Eye (tissue), 1 donor: ENCODE measurements around the gene TANGO2.

Source experiments
- DNase-seq: peaks from one replicate; pipeline ENCODE4 v3.0.0-alpha.2; 2015

Gene TANGO2

DNA sequence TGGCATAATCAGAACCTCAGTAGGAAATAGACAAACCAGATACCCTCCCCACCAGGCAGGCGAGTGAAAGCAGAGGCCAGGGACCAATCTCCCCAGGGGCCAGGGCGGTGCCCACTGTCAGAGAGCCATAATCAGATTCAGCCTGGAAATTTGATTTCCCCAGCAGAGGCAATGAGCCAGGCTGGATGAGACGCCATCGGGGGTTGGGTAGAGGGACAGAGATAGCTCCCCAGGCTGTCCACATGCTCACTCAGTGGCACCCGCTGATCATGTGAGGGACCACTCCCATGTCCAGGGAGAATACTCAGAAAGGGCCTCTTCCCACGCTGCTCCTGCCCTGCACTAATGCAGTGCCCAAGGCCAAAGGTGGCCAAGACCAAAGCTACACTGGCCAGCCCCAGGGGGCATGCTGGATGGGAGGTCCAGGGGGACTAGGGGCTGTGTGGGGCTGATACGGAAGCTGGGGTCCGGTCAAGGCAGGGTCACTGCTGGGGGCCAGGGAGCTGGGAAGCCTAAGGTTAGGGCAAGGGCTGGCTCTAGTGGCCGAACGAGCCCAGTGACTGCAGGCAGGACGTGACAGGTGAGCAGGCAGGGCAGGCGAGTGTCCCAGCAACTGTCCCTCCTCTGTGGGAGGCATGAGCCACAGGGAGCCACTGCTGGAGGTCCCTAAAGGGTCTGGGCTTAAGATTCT is 24.1 kb upstream of the TANGO2 start:
- no peak for DNase-seq

DNA sequence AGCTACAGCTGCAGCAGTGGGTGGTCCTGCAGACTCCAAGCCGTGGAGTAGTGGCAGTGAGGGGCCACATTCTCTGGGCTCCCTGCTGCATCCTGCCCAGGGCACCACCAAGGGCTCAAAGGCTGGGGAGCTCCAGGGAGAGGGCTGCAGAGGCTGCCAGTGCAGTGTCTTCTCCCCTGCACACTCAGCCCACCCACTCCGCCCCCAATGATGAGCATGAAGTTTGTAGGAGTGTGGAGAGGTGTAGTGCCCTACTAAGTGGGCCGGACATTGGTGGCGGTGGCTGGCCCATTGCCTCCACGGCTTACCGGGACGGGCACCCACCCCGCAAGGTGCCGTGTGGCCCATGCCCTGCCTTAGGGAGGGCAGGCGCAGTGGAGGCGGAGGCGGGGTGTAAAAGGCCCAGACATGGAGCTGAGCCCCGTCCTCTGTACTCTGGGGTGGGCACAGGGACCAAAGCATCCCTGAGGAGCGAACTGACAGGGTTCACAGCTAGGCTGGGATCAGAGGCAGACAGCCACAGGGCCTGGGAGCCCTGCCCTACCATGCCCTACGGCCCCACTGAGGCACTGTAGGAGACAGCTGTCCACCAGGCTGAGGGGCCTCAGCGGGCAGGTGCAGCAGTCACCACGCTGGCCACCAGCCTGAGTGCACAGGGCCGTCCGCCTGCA is 23.2 kb upstream of the TANGO2 start:
- no peak for DNase-seq

DNA sequence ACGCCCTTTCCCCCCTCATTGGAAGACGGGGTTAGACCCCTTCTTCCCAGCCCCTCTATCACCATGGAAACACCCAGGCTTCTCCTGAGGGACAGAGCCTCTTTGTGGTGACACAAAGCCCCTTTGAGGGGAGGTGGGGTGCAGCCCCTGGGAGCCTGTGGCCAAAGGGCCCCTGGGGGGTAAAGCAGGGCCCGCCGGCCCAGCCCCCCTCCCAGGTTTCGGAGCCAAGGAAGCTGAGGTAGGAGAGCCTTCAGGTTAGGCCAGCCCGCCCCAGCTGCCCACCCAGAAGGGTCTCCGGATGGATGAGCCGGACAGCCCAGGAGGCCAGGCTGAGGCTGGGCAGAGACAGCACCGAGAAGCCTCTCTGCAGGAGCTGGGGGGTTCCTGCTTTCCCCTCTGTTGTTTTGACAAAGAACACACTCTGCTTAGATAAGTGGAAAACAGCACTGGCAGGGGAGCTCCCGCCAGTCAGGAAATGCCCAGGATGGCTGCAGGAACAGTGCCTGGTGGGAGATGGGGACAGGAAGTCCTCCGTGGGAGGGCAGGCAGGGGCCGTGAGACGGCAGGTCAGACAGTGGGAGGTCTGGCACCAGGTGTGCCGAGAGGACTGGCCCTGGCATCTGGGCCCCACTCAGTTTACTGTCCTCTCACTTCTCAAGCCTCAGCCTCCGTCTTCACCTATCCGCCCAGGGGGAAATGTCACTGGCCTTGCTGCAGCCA is 22.5 kb upstream of the TANGO2 start:
- DNase-seq = peak; percentile 87

DNA sequence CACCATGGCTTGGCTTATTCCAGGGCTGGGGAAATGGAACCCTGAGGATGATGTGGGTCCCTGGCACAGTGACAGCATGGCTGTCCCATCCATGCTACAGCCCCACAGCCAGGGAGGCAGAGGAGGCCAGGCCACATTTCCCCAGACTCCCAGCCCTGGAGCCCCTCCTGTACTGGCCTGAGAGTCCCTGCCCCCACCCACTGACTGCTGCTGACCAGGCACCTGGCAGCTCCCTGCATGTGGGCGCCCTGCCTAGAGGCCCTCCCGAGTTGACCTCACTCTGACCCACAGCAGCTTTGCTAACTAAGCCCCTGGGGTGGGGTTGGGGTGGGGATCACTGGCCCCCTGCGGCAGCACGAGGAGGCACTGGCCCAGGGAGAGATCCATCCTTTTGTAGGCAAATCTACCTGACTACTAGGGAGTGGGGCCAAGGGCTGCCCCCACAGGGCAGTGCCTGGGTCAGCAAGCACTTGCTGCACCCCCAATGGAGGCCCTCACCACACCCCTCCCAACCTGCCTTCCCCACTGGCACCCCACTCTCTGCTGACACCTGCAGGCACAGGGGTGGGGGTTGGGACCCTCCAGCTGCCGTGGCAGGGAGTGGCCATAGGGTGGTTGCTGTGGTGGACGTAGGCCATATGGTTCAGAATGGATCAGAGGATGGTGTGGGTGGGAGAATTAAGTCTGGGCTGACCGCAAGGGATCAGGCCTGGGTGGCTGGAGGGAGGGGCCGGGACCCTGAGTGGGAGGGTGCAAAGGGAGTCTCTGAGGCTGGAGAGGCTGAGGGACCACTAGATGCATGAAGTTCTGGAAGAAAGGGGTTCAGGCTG is 21.7 kb upstream of the TANGO2 start:
- peak; percentile 25 for DNase-seq

DNA sequence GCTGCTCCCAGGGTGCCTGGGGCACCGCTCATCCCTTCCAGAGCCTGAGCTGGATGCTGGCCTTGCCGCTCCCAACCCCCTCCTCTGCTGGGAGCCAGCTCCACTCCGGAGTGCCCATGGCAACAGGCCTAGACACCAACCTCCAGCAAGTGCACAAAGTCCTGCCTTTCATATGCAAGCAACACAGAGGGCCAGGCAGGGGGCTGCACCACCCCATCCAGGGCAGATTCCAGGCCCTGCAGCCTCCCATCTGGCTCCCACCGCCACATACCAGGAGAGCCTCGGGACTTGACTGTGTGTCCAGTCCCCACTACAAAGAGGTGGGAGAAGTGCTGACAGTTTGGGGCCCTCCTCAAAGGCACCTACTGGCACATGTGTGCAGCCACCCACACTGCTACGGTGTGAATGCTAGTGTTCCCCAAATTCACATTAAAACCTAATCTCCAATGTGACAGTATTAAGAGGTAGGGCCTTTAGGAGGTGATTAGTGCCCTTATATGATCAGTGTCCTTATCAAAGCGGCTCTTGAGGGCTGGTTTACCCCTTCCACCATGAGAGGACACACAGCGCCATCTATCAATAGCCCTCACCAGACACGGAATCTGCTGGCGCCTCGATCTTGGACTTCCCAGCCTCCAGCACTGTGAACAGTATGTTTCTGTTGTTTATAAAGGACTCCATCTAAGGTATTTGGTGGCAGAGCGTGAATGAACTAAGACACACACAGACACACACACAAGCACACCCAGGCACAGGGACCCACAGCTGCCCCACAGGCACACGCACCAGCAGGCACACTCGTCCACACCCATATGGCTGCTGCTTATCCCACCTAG is 20.4 kb upstream of the TANGO2 start:
- peak; percentile 80 for DNase-seq

DNA sequence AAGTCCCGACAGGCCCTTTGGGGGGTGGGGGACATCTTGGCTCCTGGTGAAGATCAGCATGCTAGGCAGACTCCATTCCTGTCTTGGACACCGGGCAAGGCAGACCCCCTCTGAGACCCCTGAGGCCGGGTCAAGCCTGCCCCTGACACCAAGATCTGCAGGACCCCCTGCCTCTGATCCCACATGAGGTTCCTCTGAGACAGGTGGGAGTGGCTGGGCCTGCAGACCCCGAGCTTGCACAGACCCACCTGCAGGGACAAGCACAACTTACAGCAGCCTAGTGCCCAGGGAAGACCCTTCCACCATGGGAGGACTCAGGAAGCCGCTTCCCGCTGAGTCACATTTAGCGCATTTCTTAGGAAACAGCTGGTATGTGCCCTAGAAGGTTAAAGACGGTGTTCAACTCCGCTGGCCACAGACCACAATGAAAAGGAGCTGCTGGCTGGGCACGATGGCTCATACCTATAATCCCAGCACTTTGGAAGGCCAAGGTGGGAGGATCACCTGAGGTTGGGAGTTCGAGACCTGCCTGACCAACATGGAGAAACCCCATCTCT is 19.8 kb upstream of the TANGO2 start:
- DNase-seq = peak; percentile 16

DNA sequence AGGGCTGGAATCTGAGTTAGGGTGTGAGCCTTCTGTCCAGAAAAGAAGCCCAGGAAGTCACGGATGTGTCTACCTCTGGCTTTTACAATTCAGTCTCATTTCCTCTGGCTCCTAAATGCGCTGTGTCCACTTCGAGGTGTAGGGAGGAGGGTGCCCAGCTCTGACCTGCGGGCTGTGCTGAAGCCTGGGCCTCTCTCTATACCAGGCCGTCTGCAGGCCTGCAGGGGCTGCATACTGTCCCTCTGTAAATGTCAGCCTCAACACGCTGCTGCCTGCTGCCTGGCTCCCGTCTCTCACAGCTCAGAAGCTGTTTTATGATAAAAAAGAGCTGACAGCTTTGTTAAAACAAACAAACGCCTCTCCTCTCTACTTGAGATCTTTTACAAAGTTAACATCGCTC is 18.8 kb upstream of the TANGO2 start:
- no peak for DNase-seq

DNA sequence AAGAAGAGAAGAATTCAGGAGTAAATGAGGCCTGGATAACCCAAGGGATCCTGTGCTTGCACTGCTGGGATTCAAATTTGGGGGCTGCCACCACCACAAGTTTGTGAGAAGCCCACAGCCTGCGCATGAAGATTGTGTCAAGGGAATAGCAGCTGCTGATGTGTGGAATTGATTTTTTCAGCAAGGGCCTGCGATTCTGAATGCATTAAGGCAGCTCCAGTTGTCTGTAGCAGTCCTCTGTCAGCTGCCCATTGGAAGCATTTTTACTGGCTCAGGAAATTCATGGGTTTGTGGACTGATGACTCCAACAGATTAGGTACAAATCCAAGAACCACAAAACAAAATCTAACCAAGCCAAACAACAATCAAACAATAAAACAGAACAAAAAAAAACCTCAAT is 18.3 kb upstream of the TANGO2 start:
- DNase-seq = peak; percentile 65

DNA sequence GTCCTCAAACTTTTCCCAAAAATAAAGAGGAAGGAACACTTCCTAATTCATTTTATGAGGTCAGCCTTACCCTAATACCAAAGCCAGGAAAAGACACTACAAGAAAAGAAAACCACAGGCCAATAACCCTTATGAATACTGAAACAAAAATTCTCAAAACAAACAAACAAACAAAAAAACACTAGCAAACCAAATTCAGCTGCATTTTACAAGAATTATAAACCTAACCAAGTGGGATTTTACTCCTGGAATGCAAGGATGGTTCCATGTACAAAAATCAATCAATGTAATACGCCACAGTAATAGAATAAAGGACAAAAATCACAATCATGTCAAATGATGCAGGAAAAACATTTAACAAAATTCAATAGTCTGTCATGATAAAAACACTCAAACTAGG is 17.6 kb upstream of the TANGO2 start:
- peak; percentile 3 for DNase-seq

DNA sequence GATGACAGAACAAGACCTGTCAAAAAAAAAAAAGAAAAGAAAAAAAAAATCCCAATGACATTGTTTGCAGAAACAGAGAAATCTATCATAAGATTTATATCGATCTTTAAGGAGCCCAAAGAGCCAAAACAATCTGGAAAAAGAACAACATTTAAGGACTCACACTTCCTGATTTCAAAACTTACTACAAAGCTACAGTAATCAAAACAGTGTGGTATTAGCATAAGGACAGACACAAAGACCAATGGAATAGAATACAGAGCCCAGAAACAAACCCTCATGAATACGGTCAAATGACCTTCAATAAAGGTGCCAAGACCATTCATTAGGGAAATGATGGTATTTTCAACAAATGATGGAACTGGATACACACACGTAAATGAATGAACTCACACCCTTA is 16.4 kb upstream of the TANGO2 start:
- DNase-seq = no peak

DNA sequence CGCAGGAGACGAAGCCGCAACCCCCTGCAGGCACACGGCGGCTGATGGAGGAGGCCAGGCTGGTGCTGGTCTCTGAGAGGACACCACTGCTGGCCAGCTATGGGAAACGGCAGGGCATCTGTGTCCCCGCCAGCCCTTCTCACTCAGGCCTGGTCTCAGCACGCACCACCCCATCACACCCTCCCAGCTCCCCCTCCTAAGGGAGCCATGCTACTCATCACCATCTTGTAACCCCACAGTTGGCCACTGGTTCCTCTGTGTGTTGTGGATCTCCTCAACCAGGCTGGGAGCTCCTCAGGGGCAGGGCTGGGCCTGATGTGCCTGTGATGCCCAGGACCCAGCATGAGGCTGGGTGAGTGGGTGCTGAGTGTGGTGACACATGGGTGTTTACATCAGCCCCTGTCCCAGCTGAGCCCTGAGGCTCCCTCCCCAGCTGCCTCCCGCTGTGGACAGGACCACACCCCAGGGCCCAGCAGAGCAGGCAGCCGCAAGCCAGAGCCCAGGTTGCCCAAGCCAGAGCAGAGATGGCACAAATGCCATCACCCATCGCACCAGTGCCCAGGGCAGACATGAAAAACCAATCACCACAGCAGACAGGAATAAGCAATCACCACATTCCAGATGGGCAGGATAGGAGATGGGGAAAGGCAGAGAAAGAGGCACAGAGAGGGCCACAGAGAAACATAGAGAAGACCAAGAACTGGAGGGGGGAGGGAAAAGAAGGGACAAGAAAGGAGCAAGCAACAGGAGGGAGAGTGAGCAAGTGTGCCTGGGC is 12.5 kb upstream of the TANGO2 start:
- DNase-seq = no peak

DNA sequence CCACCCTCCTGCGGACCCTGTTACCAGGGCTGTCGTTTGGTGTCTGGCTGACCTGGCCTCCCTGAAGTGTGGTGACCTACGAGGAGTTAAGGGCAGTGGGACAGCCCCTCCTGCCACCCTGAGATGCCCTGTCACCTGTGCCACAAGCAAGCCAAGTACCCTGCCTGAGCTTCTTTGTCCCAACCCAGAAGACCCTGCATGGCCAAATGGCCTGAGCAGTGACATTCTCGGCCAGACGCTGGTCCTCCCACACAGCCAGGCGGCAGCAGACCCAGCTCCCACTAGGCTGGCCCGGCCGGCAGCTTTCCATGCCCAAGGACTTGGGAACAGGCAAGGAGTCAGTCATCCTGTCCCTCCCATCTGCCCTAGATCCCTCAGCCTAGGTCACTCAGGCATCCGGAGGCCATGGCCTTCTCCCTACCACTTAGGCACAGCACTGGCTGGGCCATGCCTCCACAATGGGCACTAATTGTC is 11.9 kb upstream of the TANGO2 start:
- DNase-seq = no peak

DNA sequence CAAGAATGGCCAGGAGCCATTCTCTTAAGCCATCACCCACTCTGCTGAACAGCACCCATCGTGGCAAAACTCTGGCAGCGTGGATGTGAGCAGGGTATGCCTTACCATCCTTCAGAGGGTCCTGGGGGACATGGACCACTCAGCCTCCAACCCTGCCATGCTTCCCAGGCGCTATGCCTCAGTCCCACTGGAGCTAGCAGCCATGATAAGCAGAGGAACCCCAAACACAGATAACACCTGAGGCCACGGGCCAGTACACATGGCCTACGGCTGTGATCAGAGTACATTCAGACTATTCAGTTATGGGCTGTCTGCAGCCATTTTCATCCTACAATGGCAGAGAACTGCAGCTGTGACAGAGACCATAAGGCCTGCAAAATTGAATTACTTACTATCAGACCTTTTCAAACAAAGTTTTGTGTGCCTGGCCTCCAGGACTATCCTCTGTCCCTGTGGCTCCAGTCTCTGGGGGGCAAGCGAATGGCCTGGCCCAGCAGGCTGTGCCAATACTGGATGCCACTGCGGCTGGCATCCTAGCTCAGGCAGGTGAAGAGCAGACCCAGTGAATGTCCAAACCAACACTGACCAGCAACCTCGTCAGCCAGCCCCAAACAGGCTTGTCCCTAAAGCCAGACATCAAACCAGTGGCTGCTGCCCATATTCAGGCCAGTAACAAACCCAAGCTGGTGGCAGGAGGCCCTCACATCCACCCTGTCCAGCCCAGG is 11.2 kb upstream of the TANGO2 start:
- DNase-seq = no peak

DNA sequence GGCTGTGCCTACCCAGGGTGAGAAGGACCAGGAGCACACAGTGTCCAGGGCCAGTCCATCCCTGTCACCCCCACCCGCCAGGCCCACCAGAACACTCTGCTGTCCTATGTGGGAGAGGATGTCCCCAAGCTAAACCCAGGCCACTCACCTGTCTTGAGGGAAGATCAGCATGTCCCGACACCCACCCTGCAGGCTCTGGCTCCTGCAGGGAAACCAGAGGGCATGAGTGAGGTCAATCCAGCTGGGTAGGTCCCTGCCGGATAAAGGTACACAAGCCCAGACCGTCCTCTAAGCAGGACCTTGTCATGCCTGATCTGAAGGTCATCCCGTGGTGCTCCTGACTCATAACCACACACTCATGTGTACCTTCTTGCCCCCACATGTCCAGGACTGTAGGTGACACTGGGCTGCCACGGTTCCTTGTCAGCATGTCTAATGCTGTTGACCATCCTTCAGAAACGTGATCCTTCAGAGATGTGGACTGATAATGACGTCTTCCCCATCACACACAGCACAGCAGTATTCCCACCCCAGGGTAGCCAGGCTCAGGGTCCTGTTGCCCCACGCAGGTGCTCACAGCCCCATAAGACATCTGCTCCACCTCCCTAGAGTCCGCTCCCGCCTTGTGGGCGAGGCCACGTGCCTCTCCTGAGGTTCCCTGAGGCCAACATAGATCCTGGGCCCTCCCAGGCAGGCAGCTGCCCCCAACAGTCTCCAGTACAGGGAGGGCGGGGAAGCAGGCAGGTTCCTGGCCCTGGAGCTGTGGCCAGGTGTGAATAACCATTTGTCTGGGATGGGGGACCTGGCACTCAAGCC is 10.4 kb upstream of the TANGO2 start:
- DNase-seq = no peak

DNA sequence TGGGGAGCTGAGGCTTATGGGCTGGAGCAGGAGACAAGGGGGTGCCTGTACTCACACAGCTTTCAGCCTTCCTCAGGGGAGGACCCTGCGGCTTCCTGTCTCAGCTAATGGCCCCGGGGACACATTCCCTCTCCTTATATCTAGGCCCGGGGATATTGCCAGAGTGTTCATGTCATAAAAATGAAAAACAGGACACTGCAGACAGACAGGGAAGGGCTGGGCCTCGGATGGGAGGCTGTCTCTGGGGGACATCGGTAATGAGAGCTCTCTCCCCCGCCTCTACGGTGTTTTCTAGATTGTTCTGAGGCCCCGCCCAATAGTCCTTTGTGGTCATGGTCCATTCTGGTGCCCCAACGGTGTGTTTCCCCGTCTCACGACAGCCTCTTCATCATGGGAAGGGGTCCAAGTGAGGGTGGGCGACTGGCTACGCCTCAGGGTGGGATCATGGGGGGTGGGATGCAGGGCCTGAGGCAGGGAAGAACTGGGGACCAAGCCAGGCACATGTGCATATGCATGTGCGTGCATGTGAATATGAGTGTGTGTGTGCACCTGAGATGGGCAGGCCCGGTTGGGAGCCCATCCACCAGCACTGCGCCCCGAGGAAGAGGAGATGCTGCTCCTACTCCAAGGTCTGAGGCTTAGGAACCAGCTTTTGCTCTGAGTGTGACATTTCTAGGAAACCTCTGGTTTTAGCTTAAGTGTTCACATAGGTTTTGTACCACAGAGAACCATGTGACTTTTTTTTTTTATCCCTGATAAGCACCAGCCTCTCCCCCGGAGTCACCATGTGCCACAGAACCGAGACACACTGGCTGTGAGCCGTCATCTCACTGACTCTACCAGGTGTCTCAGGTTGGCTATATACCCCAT is 9.6 kb upstream of the TANGO2 start:
- DNase-seq = no peak

DNA sequence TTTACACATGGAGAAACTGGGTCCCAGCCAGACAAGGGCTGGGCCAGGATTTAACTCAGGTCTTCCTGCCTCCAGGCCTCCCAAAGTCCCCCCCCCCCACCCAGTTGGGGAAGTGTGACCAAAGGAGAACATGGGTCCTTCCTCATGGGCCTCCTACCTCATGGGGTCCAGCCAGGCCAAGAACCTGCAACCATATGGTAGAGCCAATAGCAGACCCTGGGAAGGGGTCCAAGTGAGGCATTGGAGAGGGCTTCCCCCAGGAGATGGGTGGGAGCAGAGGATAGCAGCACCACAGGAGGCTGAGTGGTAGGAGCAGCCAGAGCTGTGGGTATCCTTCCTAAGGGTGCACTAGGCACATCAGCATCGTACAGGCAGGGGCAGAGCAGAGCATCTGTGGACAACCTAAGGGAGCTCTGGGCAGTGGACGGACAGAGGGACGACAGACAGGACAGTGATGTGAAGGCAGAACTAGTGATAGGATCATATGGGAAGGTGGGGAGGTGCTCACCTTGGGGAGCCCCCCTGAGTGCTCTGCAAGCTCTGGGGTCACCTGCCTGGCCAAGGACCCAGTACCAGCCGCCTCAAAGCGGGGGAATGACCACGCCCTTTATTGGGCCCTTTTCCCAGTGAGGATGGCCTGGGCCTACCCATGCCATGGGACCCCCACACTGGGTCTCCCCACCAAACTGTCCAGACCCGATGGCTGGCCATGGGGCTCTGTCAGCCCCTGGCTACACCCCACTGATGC is 8.7 kb upstream of the TANGO2 start:
- DNase-seq = no peak

DNA sequence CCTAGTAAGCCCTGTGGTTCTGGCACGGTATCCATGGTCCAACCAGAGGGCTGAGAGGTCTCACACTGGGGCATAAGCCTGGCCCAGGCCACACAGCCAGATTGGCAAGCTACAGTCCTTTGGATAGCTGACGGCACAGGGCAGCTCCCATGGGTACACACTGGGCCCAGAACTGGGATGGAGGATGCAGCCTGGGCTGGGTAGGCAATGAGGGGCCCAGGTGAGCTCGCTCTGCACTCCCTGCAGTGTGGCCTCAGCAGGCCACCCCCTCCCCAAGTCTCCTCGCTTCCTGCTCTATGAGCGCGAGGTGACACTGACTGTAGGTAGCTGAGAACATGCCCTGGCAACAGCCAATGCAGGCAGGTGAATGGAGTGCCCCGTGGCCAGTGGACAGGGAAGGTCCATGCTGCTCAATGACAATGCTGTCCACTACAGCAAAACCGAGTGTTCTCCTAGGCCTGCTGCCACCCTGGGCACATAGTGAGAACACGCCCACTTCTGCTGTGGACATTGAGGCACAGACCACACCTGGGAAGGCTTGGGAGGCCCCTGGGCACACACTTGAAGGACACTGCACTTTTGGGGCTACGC is 8.1 kb upstream of the TANGO2 start:
- DNase-seq = no peak
